Breast epithelium (tissue), 3 donors: ENCODE measurements around the gene ZMYND8.

Experiments
- POLR2A ChIP-seq: fragments of 450-650 bp; IDR thresholded peaks from one replicate; pipeline ENCODE4 v1.6.1; 2016; ENCODE audit warnings: antibody characterized with exemption, mild to moderate bottlenecking, moderate library complexity
- TF ChIP-seq, protein P1 (sequence below), 3 donors: fragments of 450-650 bp; IDR thresholded peaks; one replicate each; pipeline ENCODE4 v1.5.1; 2016 to 2017; ENCODE audit warnings: antibody characterized with exemption in 3 of 3, mild to moderate bottlenecking in 3 of 3, moderate library complexity in 3 of 3

DNA sequence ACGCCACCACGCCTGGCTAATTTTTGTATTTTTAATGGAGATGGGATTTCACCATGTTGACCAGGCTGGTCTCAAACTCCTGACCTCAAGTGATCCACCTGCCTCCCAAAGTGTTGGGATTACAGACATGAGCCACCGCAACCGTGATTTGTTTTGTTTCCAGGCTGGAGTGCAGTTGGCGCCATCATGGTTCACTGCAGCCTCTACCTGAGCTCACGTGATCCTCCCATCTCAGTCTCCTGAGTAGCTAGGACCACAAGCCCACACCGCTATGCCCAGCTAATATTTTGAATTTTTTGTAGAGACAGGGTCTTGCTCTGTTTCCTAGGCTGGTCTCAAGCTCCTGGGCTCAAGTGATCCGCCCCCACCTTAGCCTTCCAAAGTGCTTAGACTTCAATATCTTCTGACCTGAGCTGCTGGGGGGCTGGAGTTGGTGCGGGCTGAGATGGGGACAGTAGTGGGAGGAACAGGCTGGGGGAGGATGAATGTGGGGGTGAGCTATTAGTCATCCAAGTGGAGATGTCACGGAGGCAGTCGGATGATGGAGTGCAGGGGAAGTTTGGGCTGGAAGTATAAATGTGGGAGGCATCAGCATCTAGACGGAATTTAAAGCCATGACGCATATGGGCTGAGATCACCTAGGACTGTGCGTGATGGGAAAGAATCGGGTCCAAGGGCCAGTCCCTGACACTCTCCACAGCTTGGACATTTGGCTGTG is 23.1 kb upstream of the ZMYND8 start:
- no peak for TF ChIP-seq POLR2A
- TF ChIP-seq, protein P1, sequence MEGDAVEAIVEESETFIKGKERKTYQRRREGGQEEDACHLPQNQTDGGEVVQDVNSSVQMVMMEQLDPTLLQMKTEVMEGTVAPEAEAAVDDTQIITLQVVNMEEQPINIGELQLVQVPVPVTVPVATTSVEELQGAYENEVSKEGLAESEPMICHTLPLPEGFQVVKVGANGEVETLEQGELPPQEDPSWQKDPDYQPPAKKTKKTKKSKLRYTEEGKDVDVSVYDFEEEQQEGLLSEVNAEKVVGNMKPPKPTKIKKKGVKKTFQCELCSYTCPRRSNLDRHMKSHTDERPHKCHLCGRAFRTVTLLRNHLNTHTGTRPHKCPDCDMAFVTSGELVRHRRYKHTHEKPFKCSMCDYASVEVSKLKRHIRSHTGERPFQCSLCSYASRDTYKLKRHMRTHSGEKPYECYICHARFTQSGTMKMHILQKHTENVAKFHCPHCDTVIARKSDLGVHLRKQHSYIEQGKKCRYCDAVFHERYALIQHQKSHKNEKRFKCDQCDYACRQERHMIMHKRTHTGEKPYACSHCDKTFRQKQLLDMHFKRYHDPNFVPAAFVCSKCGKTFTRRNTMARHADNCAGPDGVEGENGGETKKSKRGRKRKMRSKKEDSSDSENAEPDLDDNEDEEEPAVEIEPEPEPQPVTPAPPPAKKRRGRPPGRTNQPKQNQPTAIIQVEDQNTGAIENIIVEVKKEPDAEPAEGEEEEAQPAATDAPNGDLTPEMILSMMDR (IDR thresholded peaks at IDR 0.05): no peak
